Tibial artery (tissue), 4 donors: ENCODE data around the gene GPR132.

ENCODE experiments used
- DNase-seq, 2 donors: peaks; one replicate each; pipeline ENCODE4 v3.0.0-alpha.2; 2019
- H3K27ac ChIP-seq, 2 donors: fragments of 200-600 bp; sonication (generic) in 1 of 2; 1 replicate in 1 of 2; 2 replicates in 1 of 2; pipeline ENCODE4 v1.5.1; 2018 to 2019; ENCODE audit warnings: mild to moderate bottlenecking in 1 of 2
- H3K27me3 ChIP-seq, 2 donors: fragments of 200-600 bp; sonication (generic) in 1 of 2; one replicate each; pipeline versions ENCODE4 v1.5.1 to v1.6.0; 2016 to 2019
- H3K36me3 ChIP-seq, 3 donors: fragments of 200-600 bp; sonication (generic) in 2 of 3; one replicate each; pipeline ENCODE4 v1.5.1; 2016 to 2019; ENCODE audit warnings: mild to moderate bottlenecking in 2 of 3
- H3K4me1 ChIP-seq, 4 donors: fragments of 200-600 bp; sonication (generic) in 2 of 4; 1 replicate in 3 of 4; 2 replicates in 1 of 4; pipeline ENCODE4 v1.5.1; 2016 to 2019
- H3K4me3 ChIP-seq, 2 donors: fragments of 200-600 bp; sonication (generic) in 1 of 2; 1 replicate in 1 of 2; 2 replicates in 1 of 2; pipeline ENCODE4 v1.5.1; 2018 to 2019; ENCODE audit warnings: mild to moderate bottlenecking in 2 of 2
- H3K9me3 ChIP-seq, 3 donors: fragments of 200-600 bp; sonication (generic) in 1 of 3; one replicate each; pipeline ENCODE4 v1.5.1; 2016 to 2019
- CTCF ChIP-seq, 2 experiments: fragments of 200-600 bp in 1 of 2; fragments of 450-650 bp in 1 of 2; IDR thresholded peaks; one replicate each; pipeline ENCODE4 v1.5.1; 2017 to 2019; ENCODE audit warnings: antibody characterized with exemption in 2 of 2, mild to moderate bottlenecking in 1 of 2, moderate library complexity in 1 of 2
- intact Hi-C: fragments of 100-400 bp; cut with DNase I; formaldehyde crosslinking; loops from one replicate; pipeline ENCODE4 v1.15.0; 2023; ENCODE audit warnings: low total_unique reads

Gene GPR132

GRCh38 chr14:105059925-105060565 lies 5.2 kb downstream of the GPR132 start:
- intact Hi-C loops, result no loop called here
- H3K4me3 ChIP-seq, result no peak overlapping the region
- H3K27me3 ChIP-seq, result peaks cover 0 to 59% of the 10 kb centered on the region in 2 donors
- peaks cover 0 to 4% (median 0%) of the 10 kb centered on the region in 4 donors for H3K4me1 ChIP-seq
- no peaks in the 10 kb centered on the region for H3K36me3 ChIP-seq
- H3K9me3 ChIP-seq, result no peaks in the 10 kb centered on the region
- H3K27ac ChIP-seq, result no peak overlapping the region
- no peak for TF ChIP-seq CTCF (IDR thresholded peaks at IDR 0.05)
- DNase-seq, result no peak

GRCh38 chr14:105059035-105059924 lies 6.0 kb downstream of the GPR132 start:
- Histone ChIP-seq H3K36me3 (no peaks in the 10 kb centered on the region), H3K27ac (no peak overlapping the region), H3K27me3 (peaks cover 0 to 57% of the 10 kb centered on the region in 2 donors), H3K9me3 (no peaks in the 10 kb centered on the region), H3K4me3 (no peak overlapping the region), H3K4me1 (peaks cover 0 to 4% (median 0%) of the 10 kb centered on the region in 4 donors)
- TF ChIP-seq CTCF (IDR thresholded peaks at IDR 0.05), result no peak
- DNase-seq, result no peak
- intact Hi-C loops, result no loop called here

DNA sequence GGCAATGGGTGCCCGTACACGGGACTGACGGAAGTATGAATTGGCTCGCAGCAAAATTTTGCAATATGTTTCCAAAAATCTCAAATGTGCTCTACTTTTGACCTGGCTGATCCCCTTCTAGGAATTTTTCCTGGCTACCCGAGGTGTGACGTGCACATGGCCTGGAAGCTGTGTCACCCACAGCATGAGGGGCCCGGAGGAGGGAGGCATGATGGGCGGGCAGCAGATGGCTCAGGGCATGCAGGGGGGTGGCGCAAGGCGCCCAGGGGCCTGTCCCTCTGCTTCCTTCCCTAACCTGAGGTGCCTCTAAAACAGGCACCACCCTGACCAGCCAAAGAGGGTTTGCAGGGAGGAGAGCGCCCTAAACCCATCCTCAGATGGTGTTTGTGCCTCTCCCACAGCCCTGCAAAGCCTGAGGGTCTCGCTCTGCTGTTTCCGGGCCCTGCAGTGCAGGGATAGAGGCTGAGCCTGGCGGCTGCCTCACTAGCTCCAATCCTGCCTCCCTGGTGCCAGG lies 6.7 kb downstream of the GPR132 start:
- peaks cover 0 to 4% (median 0%) of the 10 kb centered on the region in 4 donors for H3K4me1 ChIP-seq
- no peaks in the 10 kb centered on the region for H3K36me3 ChIP-seq
- no peak for DNase-seq
- H3K4me3 ChIP-seq, result no peak overlapping the region
- H3K27me3 ChIP-seq, result peaks cover 0 to 57% of the 10 kb centered on the region in 2 donors
- no peak for TF ChIP-seq CTCF (IDR thresholded peaks at IDR 0.05)
- no peak overlapping the region for H3K27ac ChIP-seq
- no peaks in the 10 kb centered on the region for H3K9me3 ChIP-seq
- intact Hi-C loops, result no loop called here

DNA sequence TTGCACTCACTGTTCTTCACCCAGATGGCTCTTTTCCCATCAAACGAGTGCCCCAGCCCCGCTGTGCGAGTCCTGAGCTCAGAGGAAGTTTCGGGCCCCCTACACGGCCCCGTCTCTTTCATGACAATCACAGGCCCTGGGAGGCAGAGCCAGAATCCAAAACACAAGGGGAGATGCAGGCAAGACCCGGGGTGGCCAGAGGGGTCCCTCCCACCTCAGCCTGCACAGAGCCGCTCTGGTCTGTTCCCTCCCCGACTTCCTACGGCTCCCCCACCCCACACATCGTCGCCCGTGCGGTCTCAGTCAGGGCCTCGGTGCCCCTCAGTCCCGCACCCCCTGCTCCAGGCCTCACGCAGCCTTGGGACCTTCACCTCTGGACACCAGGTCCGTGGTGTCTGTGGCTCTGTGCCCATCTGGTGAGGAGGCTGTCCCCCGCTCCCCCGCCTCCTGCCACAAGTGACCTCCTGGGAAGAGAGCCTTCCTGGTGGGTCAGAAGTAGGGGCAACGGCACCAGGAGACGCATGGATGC lies 8.9 kb downstream of the GPR132 start:
- H3K4me1 ChIP-seq, result peaks cover 0 to 4% (median 0%) of the 10 kb centered on the region in 4 donors
- no peaks in the 10 kb centered on the region for H3K36me3 ChIP-seq
- peaks cover 0 to 49% of the 10 kb centered on the region in 2 donors for H3K27me3 ChIP-seq
- H3K4me3 ChIP-seq, result no peak overlapping the region
- TF ChIP-seq CTCF (IDR thresholded peaks at IDR 0.05), result no peak
- DNase-seq, result no peak
- H3K27ac ChIP-seq, result no peak overlapping the region
- no peaks in the 10 kb centered on the region for H3K9me3 ChIP-seq
- intact Hi-C loops, result no loop called here

GRCh38 chr14:105055736-105056302 lies 9.4 kb downstream of the GPR132 start:
- Histone ChIP-seq H3K4me1 (peaks cover 0 to 4% (median 0%) of the 10 kb centered on the region in 4 donors), H3K4me3 (no peak overlapping the region), H3K27ac (no peak overlapping the region), H3K27me3 (peaks cover 0 to 45% of the 10 kb centered on the region in 2 donors), H3K9me3 (no peaks in the 10 kb centered on the region), H3K36me3 (no peaks in the 10 kb centered on the region)
- no peak for TF ChIP-seq CTCF (IDR thresholded peaks at IDR 0.05)
- DNase-seq, result no peak
- intact Hi-C loops, result no loop called here
